Loucy (cell line): ENCODE results near the gene PCDHGA4.
A peak's percentile ranks its signal among the peaks of the same experiment; 100 is the strongest.
"Not testable (repeated sequence)": the region's sequence is repeated elsewhere in the genome, so short reads cannot be mapped to it uniquely, and the experiment has no call there.

Source experiments
- H2AFZ ChIP-seq: fragments of 200-600 bp; sonication (generic); 2 replicates; pipeline ENCODE4 v1.6.0; 2016; ENCODE audit warnings: antibody characterized with exemption, mild to moderate bottlenecking, low read length, moderate library complexity
- H3F3A ChIP-seq: fragments of 200-600 bp; 2 replicates; pipeline ENCODE4 v1.6.0; 2016; ENCODE audit warnings: antibody characterized with exemption, low read depth, mild to moderate bottlenecking
- H3K27me3 ChIP-seq: fragments of 200-600 bp; sonication (generic); 2 replicates; pipeline ENCODE4 v1.6.1; 2014; ENCODE audit warnings: low read length, mild to moderate bottlenecking; ENCODE audit not compliant: insufficient read depth, poor library complexity, severe bottlenecking
- H3K36me3 ChIP-seq: fragments of 200-600 bp; sonication (generic); 2 replicates; pipeline ENCODE4 v1.6.1; 2016; ENCODE audit warnings: low read length; ENCODE audit not compliant: insufficient read depth
- H3K4me1 ChIP-seq: fragments of 200-600 bp; sonication (generic); 2 replicates; pipeline ENCODE4 v1.5.1; 2014; ENCODE audit warnings: low read length, mild to moderate bottlenecking; ENCODE audit not compliant: insufficient read depth, poor library complexity, severe bottlenecking
- H3K4me2 ChIP-seq: fragments of 200-600 bp; sonication (generic); 2 replicates; pipeline ENCODE4 v1.6.0; 2014; ENCODE audit warnings: antibody characterized with exemption, low read length, low read depth, mild to moderate bottlenecking; ENCODE audit not compliant: poor library complexity, severe bottlenecking
- H3K4me3 ChIP-seq: fragments of 200-600 bp; sonication (generic); 2 replicates; pipeline ENCODE4 v1.5.1; 2014; ENCODE audit warnings: low read length, mild to moderate bottlenecking, mixed read lengths; ENCODE audit not compliant: poor library complexity, severe bottlenecking
- H3K79me2 ChIP-seq: fragments of 200-600 bp; sonication (generic); 2 replicates; pipeline ENCODE4 v1.6.1; 2014; ENCODE audit warnings: low read length; ENCODE audit not compliant: insufficient read depth
- H3K9ac ChIP-seq: fragments of 200-600 bp; sonication (generic); 2 replicates; pipeline ENCODE4 v1.6.0; 2014; ENCODE audit warnings: mild to moderate bottlenecking, low read depth, low read length, moderate library complexity; ENCODE audit not compliant: poor library complexity, severe bottlenecking
- H3K9me2 ChIP-seq: fragments of 200-600 bp; sonication (generic); replicated peaks from 2 replicates; pipeline ENCODE4 v1.6.1; 2016; ENCODE audit warnings: low read depth, low read length, mixed read lengths
- H3K9me3 ChIP-seq: fragments of 200-600 bp; sonication (generic); 2 replicates; pipeline ENCODE4 v1.6.1; 2014; ENCODE audit warnings: mild to moderate bottlenecking, antibody characterized with exemption, low read length, low read depth; ENCODE audit not compliant: insufficient read depth
- H4K20me1 ChIP-seq: fragments of 200-600 bp; sonication (generic); 2 replicates; pipeline ENCODE4 v1.6.0; 2014; ENCODE audit warnings: antibody characterized with exemption, low read length, mild to moderate bottlenecking; ENCODE audit not compliant: insufficient read depth, poor library complexity, severe bottlenecking
- CTCF ChIP-seq: fragments of 200-600 bp; sonication (generic); conservative IDR thresholded peaks from 2 replicates; pipeline ENCODE4 v1.5.1; 2014; ENCODE audit warnings: mild to moderate bottlenecking, antibody characterized with exemption, low read length
- EZH2phosphoT487 ChIP-seq: fragments of 200-600 bp; IDR thresholded peaks from 2 replicates; pipeline ENCODE4 v1.6.1; 2018; ENCODE audit warnings: antibody characterized with exemption, mild to moderate bottlenecking, moderate library complexity, borderline replicate concordance

The PCDHGA4 gene

GRCh38 chr5:141330299-141331080 is 24.3 kb upstream of the PCDHGA4 start, which contains the start of gene PCDHGA1:
Gene PCDHGA1, plus strand, starts transcription at chr5:141330514.
- Histone ChIP-seq H3K9me3 (no peaks in the 10 kb centered on the region), H3K4me2 (no peak within 1 kb of the TSS), H3K9ac (no peak within 1 kb of the TSS)

GRCh38 chr5:141332571-141332970 is 22.2 kb upstream of the PCDHGA4 start:
- H3K9me2 ChIP-seq, H3K4me1 ChIP-seq, H3F3A ChIP-seq, H3K79me2 ChIP-seq, H3K9ac ChIP-seq, H2AFZ ChIP-seq, H3K27me3 ChIP-seq, H3K36me3 ChIP-seq, H4K20me1 ChIP-seq, H3K9me3 ChIP-seq, H3K4me3 ChIP-seq, H3K4me2 ChIP-seq: not testable (repeated sequence)

More at GRCh38 chr5:141330299-141331080, 24.3 kb upstream of the PCDHGA4 start, which contains the start of gene PCDHGA1:
- H3K27me3 ChIP-seq: no peaks in the 10 kb centered on the region
- no peaks in the 10 kb centered on the region for H3K9me2 ChIP-seq
- H3K36me3 ChIP-seq: no peaks in the 10 kb centered on the region
- no peak within 1 kb of the TSS for H2AFZ ChIP-seq
- no peaks in the 10 kb centered on the region for H3K4me1 ChIP-seq
- no peaks in the 10 kb centered on the region for H4K20me1 ChIP-seq
- H3F3A ChIP-seq: no peaks in the 10 kb centered on the region
- H3K4me3 ChIP-seq: no peak within 1 kb of the TSS
- TF ChIP-seq EZH2phosphoT487: no peak
- peak; percentile 1 for TF ChIP-seq CTCF
- H3K79me2 ChIP-seq: no peaks in the 10 kb centered on the region

GRCh38 chr5:141338538-141339306 is 16.1 kb upstream of the PCDHGA4 start, which contains the start of gene PCDHGA2:
Gene PCDHGA2, plus strand, starts transcription at chr5:141338760.
- no peaks in the 10 kb centered on the region for H3K36me3 ChIP-seq
- no peaks in the 10 kb centered on the region for H3F3A ChIP-seq
- H3K27me3 ChIP-seq: no peaks in the 10 kb centered on the region
- no peaks in the 10 kb centered on the region for H3K4me1 ChIP-seq
- no peaks in the 10 kb centered on the region for H3K79me2 ChIP-seq
- no peak for TF ChIP-seq EZH2phosphoT487
- no peak for TF ChIP-seq CTCF
- no peak within 1 kb of the TSS for H3K9ac ChIP-seq
- no peak within 1 kb of the TSS for H2AFZ ChIP-seq
- no peak within 1 kb of the TSS for H3K4me3 ChIP-seq
- no peaks in the 10 kb centered on the region for H3K9me3 ChIP-seq
- H3K9me2 ChIP-seq: no peaks in the 10 kb centered on the region
- H3K4me2 ChIP-seq: no peak within 1 kb of the TSS
- H4K20me1 ChIP-seq: no peaks in the 10 kb centered on the region

GRCh38 chr5:141340781-141341354 is 14.0 kb upstream of the PCDHGA4 start:
- not testable (repeated sequence) for H3K4me3 ChIP-seq, H3K4me2 ChIP-seq, H3K9me2 ChIP-seq, H4K20me1 ChIP-seq, H3F3A ChIP-seq, H3K79me2 ChIP-seq, H3K27me3 ChIP-seq, H3K36me3 ChIP-seq, H3K9me3 ChIP-seq, H3K9ac ChIP-seq, H2AFZ ChIP-seq, H3K4me1 ChIP-seq
